ENCODE measurements around the gene DPPA2. TPM values are rescaled to one million over a fixed set of nuclear protein-coding genes. Genes with fewer than 3 reads are reported as not detected.

Gene DPPA2
- total and polyA plus RNA-seq, 9 donors, result 0.15 TPM; not detected in 8

DNA sequence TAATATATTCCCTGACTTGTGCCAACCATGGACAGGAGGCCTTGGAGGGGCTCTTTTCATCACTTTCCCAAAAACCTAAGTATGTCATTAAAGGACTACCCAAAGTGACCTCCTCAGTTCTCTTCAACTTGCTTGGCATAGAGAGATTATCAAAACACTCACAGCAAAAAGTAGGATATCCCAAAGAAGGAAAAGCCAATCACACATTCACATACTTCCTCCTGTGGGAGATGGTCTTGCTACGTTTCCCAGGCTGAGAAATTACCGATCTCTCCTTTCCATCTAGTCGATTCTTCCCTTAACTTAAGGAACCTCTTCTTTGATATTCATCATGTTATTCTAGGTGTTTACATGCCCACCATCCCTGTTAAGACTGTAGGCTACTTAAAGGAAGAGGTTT is 11.9 kb upstream of the DPPA2 start:
- DNase-seq, result no peak
- no CpG with 5 or more reads among the region's 3 CpGs for WGBS (ENCODE audit: insufficient coverage)
- Histone ChIP-seq H3K4me3 (ENCODE audit: low read length) (no peak overlapping the region), H3K9me3 (replicated peaks; ENCODE audit: control insufficient read depth, low read depth, low read length) (no peaks in the 10 kb centered on the region), H3K36me3 (ENCODE audit: control insufficient read depth, insufficient read depth, low read length) (no peaks in the 10 kb centered on the region), H3K4me1 (ENCODE audit: control insufficient read depth, insufficient read depth, low read length) (no peaks in the 10 kb centered on the region), H3K27me3 (ENCODE audit: control insufficient read depth, insufficient read depth, low read length) (no peaks in the 10 kb centered on the region), H3K27ac (ENCODE audit: low read length) (no peak overlapping the region)

DNA sequence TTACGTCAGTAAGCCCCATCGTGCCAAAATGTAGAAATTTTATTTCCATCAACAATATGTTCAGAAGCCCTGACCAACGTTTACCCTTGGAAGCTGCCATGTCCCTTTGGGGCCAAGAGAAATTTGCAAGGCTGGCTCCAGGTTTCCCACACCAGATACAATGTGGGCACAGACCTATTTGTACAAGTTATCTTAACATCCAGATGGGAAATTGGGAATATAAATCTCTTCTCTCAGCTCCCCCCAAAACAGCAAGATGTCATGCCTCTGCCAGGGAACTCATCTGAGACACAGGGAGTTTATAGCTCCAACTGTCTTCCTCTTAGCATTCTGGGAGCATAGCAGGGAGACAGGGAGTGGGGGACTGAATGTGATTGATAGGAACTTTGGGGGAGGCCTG is 9.3 kb upstream of the DPPA2 start:
- no peaks in the 10 kb centered on the region for H3K9me3 ChIP-seq (replicated peaks; ENCODE audit: control insufficient read depth, low read depth, low read length)
- no peak overlapping the region for H3K27ac ChIP-seq (ENCODE audit: low read length)
- H3K4me1 ChIP-seq (ENCODE audit: control insufficient read depth, insufficient read depth, low read length), result no peaks in the 10 kb centered on the region
- H3K27me3 ChIP-seq (ENCODE audit: control insufficient read depth, insufficient read depth, low read length), result no peaks in the 10 kb centered on the region
- WGBS (ENCODE audit: insufficient coverage), result no CpG with 5 or more reads among the region's 3 CpGs
- DNase-seq, result no peak
- H3K4me3 ChIP-seq (ENCODE audit: low read length), result no peak overlapping the region
- no peaks in the 10 kb centered on the region for H3K36me3 ChIP-seq (ENCODE audit: control insufficient read depth, insufficient read depth, low read length)

DNA sequence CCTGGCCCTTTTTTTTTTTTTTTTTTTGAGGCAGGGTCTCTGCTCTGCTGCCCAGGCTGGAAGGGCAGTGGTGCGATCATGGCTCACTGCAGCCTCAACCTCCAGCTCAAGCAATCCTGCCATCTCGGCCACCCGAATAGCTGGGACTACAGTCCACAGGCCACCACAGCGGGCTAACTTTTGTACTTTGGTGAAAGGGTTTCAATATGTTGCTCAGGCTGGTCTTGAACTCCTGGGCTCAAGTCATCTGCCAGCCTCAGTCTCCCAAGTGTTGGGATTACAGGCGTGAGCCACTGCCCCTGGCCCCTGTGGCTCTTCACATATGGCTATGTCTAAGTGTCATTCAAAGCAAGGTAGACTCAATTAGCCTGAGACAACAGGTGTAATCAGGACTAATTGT is 8.8 kb upstream of the DPPA2 start:
- WGBS (ENCODE audit: insufficient coverage), result no CpG with 5 or more reads among the region's 5 CpGs
- no peak for DNase-seq

DNA sequence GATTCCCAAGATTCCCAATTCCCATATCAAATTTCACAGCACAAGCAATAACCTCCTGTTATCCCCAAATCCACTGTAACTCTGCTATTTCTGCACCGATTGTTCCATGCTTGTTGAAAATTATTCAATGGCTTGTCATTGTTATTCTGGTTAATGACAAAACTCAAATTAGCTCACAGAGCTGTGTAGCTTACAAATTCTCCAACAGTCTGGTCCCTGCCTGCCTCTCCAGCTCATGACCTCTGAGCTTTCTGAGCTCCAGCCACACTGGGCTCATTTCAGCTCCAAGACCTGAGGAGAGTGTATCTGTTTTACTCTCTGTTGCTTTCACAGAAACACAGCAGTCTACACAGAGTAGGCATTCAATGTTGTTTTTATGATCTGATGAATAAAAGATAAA is 3.3 kb downstream of the DPPA2 start:
- Histone ChIP-seq H3K27me3 (ENCODE audit: control insufficient read depth, insufficient read depth, low read length) (no peaks in the 10 kb centered on the region), H3K9me3 (replicated peaks; ENCODE audit: control insufficient read depth, low read depth, low read length) (no peaks in the 10 kb centered on the region), H3K36me3 (ENCODE audit: control insufficient read depth, insufficient read depth, low read length) (no peaks in the 10 kb centered on the region), H3K4me1 (ENCODE audit: control insufficient read depth, insufficient read depth, low read length) (no peaks in the 10 kb centered on the region), H3K27ac (ENCODE audit: low read length) (no peak overlapping the region), H3K4me3 (ENCODE audit: low read length) (no peak overlapping the region)
- WGBS (ENCODE audit: insufficient coverage), result no CpG with 5 or more reads among the region's 1 CpG
- DNase-seq, result no peak

More for the DNA sequence above, 8.8 kb upstream of the DPPA2 start:
- H3K27me3 ChIP-seq (ENCODE audit: control insufficient read depth, insufficient read depth, low read length), result no peaks in the 10 kb centered on the region
- H3K27ac ChIP-seq (ENCODE audit: low read length), result no peak overlapping the region
- no peak overlapping the region for H3K4me3 ChIP-seq (ENCODE audit: low read length)
- no peaks in the 10 kb centered on the region for H3K9me3 ChIP-seq (replicated peaks; ENCODE audit: control insufficient read depth, low read depth, low read length)
- H3K36me3 ChIP-seq (ENCODE audit: control insufficient read depth, insufficient read depth, low read length), result no peaks in the 10 kb centered on the region
- no peaks in the 10 kb centered on the region for H3K4me1 ChIP-seq (ENCODE audit: control insufficient read depth, insufficient read depth, low read length)

DNA sequence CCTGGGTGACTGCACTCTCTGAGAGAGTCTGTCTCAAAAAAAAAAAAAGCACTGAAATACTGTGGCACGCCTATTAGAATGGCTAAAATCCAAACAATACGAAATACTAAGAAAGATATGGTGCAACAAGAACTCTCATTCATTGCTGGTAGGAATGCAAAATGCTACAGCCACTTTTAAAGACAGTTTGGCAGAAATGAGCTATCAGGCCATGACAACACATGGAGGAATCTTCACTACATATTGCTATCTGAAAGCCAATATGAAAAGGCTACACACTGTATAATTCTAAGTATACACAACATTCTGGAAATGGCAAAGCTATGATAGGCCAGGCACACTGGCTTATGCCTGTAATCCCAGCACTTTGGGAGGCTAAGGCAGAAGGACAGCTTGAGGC is 18.8 kb downstream of the DPPA2 start:
- H3K27ac ChIP-seq (ENCODE audit: low read length), result no peak overlapping the region
- H3K36me3 ChIP-seq (ENCODE audit: control insufficient read depth, insufficient read depth, low read length), result no peaks in the 10 kb centered on the region
- no peak overlapping the region for H3K4me3 ChIP-seq (ENCODE audit: low read length)
- no peaks in the 10 kb centered on the region for H3K27me3 ChIP-seq (ENCODE audit: control insufficient read depth, insufficient read depth, low read length)
- H3K9me3 ChIP-seq (replicated peaks; ENCODE audit: control insufficient read depth, low read depth, low read length), result no peaks in the 10 kb centered on the region
- 80% methylated on average over 1 of the region's 2 CpGs for WGBS (ENCODE audit: insufficient coverage)
- no peaks in the 10 kb centered on the region for H3K4me1 ChIP-seq (ENCODE audit: control insufficient read depth, insufficient read depth, low read length)
- no peak for DNase-seq

DNA sequence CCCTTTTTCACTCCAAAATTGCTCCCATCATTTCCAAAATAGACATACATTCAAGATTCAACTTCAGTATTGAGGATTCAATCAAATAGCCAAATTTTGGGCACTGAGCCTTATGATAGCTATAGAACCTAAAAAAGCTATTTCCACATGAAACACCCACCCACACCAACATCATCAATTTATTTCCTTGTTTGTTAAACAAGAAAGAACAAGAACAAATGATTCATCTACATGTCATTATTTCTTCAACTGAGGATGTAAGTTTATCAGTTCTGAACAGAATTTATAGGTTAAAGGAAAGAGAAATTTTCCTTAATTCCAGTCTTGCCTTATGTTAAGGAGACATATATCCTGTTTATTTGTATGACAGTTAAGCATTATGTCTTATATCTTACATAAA is 32.2 kb downstream of the DPPA2 start:
- H3K9me3 ChIP-seq (replicated peaks; ENCODE audit: control insufficient read depth, low read depth, low read length), result no peaks in the 10 kb centered on the region
- DNase-seq, result no peak
- H3K4me1 ChIP-seq (ENCODE audit: control insufficient read depth, insufficient read depth, low read length), result no peaks in the 10 kb centered on the region
- no peaks in the 10 kb centered on the region for H3K36me3 ChIP-seq (ENCODE audit: control insufficient read depth, insufficient read depth, low read length)
- H3K4me3 ChIP-seq (ENCODE audit: low read length), result no peak overlapping the region
- no peaks in the 10 kb centered on the region for H3K27me3 ChIP-seq (ENCODE audit: control insufficient read depth, insufficient read depth, low read length)
- no peak overlapping the region for H3K27ac ChIP-seq (ENCODE audit: low read length)

DNA sequence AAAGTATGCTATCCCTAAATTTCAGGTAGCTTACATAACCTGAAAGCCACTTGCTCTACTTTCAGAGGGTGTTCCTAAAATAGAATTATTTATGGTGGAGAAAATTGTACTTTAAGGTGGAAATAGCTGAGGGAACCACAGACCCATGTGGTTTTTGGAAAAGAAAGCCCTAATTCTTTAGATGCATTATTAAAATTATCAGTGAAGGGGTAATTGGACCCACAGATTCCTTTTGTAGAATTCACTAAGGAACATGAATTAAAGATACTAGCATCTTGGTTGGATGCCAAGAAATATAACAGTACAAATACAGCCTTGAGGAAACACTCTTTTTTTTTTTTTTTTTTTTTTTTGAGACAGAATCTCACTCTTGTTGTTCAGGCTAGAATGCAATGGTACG is 37.8 kb downstream of the DPPA2 start:
- H3K9me3 ChIP-seq (replicated peaks; ENCODE audit: control insufficient read depth, low read depth, low read length), result no peaks in the 10 kb centered on the region
- WGBS (ENCODE audit: insufficient coverage), result 43% methylated on average over 1 of the region's 1 CpG
- no peak overlapping the region for H3K27ac ChIP-seq (ENCODE audit: low read length)
- H3K4me1 ChIP-seq (ENCODE audit: control insufficient read depth, insufficient read depth, low read length), result no peaks in the 10 kb centered on the region
- H3K27me3 ChIP-seq (ENCODE audit: control insufficient read depth, insufficient read depth, low read length), result no peaks in the 10 kb centered on the region
- H3K4me3 ChIP-seq (ENCODE audit: low read length), result no peak overlapping the region
- peak; percentile 10 for DNase-seq
- no peaks in the 10 kb centered on the region for H3K36me3 ChIP-seq (ENCODE audit: control insufficient read depth, insufficient read depth, low read length)

DNA sequence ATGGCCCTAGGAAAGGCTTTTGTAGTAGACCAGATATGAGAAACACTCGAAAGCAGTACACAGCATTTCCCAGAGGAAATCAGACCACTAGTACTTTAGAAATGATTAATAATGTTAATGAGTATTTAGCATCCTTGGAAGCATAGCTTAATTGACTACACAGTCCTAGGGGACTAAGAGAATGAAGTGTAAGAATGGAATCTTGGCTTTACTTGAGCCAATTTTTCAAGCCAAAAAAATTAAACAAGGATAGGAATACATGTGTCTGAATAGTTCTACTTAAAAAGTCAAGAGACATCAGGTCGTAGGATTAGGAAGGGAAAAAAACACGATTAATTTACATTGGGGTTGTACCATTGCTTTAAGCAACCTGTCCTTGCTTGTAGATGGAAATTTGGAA is 38.2 kb downstream of the DPPA2 start:
- 20% methylated on average over 1 of the region's 3 CpGs for WGBS (ENCODE audit: insufficient coverage)
- no peaks in the 10 kb centered on the region for H3K27me3 ChIP-seq (ENCODE audit: control insufficient read depth, insufficient read depth, low read length)
- DNase-seq, result peak; percentile 36

DNA sequence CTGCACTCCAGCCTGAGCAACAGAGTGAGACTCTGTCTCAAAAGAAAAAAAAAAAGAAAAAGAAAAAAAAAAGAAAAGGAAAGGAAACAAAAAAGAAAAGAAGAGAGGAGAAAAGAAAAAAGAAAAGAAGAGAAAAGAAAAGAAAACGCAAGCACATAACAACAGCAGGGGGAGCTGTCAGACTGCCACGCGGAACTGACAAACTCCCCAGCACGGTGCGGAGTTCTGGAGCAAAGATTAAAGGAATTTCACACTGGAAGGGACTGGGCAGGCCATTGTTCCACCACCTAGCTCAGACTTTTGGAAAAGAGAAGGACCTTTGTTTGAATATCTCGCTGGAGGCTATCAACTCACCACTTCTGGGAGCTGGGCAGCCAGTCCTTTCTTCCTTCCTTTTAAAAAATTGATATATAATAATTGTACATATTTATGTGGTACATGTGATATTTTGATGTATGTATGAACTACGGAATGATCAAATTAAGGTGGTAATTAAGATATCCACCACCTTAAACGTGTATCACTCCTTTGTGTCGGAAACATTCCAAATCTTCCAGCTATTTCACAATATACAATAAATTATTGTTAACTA is 40.5 kb downstream of the DPPA2 start:
- peak; percentile 51 for DNase-seq
- no peaks in the 10 kb centered on the region for H3K36me3 ChIP-seq (ENCODE audit: control insufficient read depth, insufficient read depth, low read length)
- no peak overlapping the region for H3K4me3 ChIP-seq (ENCODE audit: low read length)
- no peak overlapping the region for H3K27ac ChIP-seq (ENCODE audit: low read length)
- H3K9me3 ChIP-seq (replicated peaks; ENCODE audit: control insufficient read depth, low read depth, low read length), result no peaks in the 10 kb centered on the region
- no peaks in the 10 kb centered on the region for H3K4me1 ChIP-seq (ENCODE audit: control insufficient read depth, insufficient read depth, low read length)
- WGBS (ENCODE audit: insufficient coverage), result 0% methylated on average over 4 of the region's 9 CpGs
- H3K27me3 ChIP-seq (ENCODE audit: control insufficient read depth, insufficient read depth, low read length), result no peaks in the 10 kb centered on the region

More for the DNA sequence above, 38.2 kb downstream of the DPPA2 start:
- Histone ChIP-seq H3K27ac (ENCODE audit: low read length) (no peak overlapping the region), H3K36me3 (ENCODE audit: control insufficient read depth, insufficient read depth, low read length) (no peaks in the 10 kb centered on the region), H3K9me3 (replicated peaks; ENCODE audit: control insufficient read depth, low read depth, low read length) (no peaks in the 10 kb centered on the region), H3K4me1 (ENCODE audit: control insufficient read depth, insufficient read depth, low read length) (no peaks in the 10 kb centered on the region), H3K4me3 (ENCODE audit: low read length) (no peak overlapping the region)

DNA sequence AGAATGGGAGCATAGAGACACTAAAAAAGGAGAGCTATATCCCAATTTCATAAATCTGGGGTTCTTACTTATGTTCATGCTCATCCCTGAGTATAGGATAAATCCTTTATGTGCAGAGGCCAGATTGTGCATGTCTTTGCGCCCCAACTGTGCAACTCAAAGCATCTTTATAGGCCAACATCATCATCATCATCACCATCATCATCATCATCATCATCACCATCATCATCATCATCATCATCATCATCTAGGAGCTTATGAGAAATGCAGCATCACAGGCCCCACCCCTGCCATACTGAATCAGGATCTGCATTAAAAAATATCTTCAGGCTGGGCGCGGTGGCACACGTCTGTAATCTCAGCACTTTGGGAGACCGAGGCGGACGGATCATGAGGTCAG is 45.5 kb downstream of the DPPA2 start:
- 100% methylated on average over 1 of the region's 7 CpGs for WGBS (ENCODE audit: insufficient coverage)
- DNase-seq, result no peak
- H3K27ac ChIP-seq (ENCODE audit: low read length), result no peak overlapping the region

More for the DNA sequence above, 45.5 kb downstream of the DPPA2 start:
- no peaks in the 10 kb centered on the region for H3K9me3 ChIP-seq (replicated peaks; ENCODE audit: control insufficient read depth, low read depth, low read length)
- no peaks in the 10 kb centered on the region for H3K4me1 ChIP-seq (ENCODE audit: control insufficient read depth, insufficient read depth, low read length)
- H3K36me3 ChIP-seq (ENCODE audit: control insufficient read depth, insufficient read depth, low read length), result no peaks in the 10 kb centered on the region
- no peak overlapping the region for H3K4me3 ChIP-seq (ENCODE audit: low read length)
- no peaks in the 10 kb centered on the region for H3K27me3 ChIP-seq (ENCODE audit: control insufficient read depth, insufficient read depth, low read length)

Measured in muscle of leg (tissue), 11 donors.